ENCODE results near the gene SHD.

- TF ChIP-seq CTCF (IDR thresholded peaks at IDR 0.05; ENCODE audit: insufficient read depth, low read length), result no peak
- TF ChIP-seq REST (IDR thresholded peaks at IDR 0.05; ENCODE audit: insufficient replicate concordance, low read depth), result no peak
- TF ChIP-seq POLR2AphosphoS5 (IDR thresholded peaks at IDR 0.05; ENCODE audit: low read depth), result no peak
- TF ChIP-seq GABPA (IDR thresholded peaks at IDR 0.05; ENCODE audit: low read depth), result no peak
Measured at GRCh38 chr19:4288091-4288777, 9.2 kb downstream of the SHD start.

Data from HL-60 (cell line).